HAP-1 (cell line): ENCODE results near the gene PLA2G4A.

Experiments used
- DNase-seq, 2 experiments: peaks; one replicate each; pipeline ENCODE4 v3.0.0-alpha.2; 2016 to 2020; ENCODE audit warnings: low spot score in 2 of 2
- H3K27me3 ChIP-seq: fragments of 250-450 bp; sonication (Bioruptor Pico); 2 replicates; pipeline ENCODE4 v1.5.1; 2020; ENCODE audit warnings: low read depth, mild to moderate bottlenecking, moderate library complexity
- H3K36me3 ChIP-seq: fragments of 250-450 bp; sonication (Bioruptor Pico); replicated peaks from 2 replicates; pipeline ENCODE4 v1.5.1; 2020; ENCODE audit warnings: mild to moderate bottlenecking
- H3K4me1 ChIP-seq: fragments of 250-450 bp; sonication (Bioruptor Pico); 2 replicates; pipeline ENCODE4 v1.5.1; 2020; ENCODE audit warnings: mild to moderate bottlenecking
- H3K4me3 ChIP-seq: fragments of 250-450 bp; sonication (Bioruptor Pico); 2 replicates; pipeline ENCODE4 v1.5.1; 2020; ENCODE audit warnings: mild to moderate bottlenecking, moderate library complexity
- H3K9me3 ChIP-seq: fragments of 250-450 bp; sonication (Bioruptor Pico); 2 replicates; pipeline ENCODE4 v1.5.1; 2020; ENCODE audit warnings: mild to moderate bottlenecking, moderate library complexity
- in situ Hi-C: fragments of 300-500 bp; cut with MboI; formaldehyde crosslinking; loops from 3 replicates; pipeline ENCODE4 v1.14.3; 2020; ENCODE audit warnings: low sequenced_read_pairs, inconsistent platforms, mixed read lengths

PLA2G4A gene

GRCh38 chr1:186967656-186968394 is 139.1 kb downstream of the PLA2G4A start:
- H3K4me1 ChIP-seq, result peaks cover 6% of the 10 kb centered on the region
- peak in 1 of 2 experiments; percentile 42 for DNase-seq
- no peaks in the 10 kb centered on the region for H3K36me3 ChIP-seq
- no peaks in the 10 kb centered on the region for H3K27me3 ChIP-seq
- H3K9me3 ChIP-seq, result no peaks in the 10 kb centered on the region
- in situ Hi-C loops, result no loop called here
- H3K4me3 ChIP-seq, result no peak overlapping the region

GRCh38 chr1:186974774-186975181 is 146.0 kb downstream of the PLA2G4A start:
- no peaks in the 10 kb centered on the region for H3K9me3 ChIP-seq
- H3K4me3 ChIP-seq, result no peak overlapping the region
- peaks cover 31% of the 10 kb centered on the region for H3K4me1 ChIP-seq
- no peaks in the 10 kb centered on the region for H3K27me3 ChIP-seq
- in situ Hi-C loops, result no loop called here
- H3K36me3 ChIP-seq, result no peaks in the 10 kb centered on the region
- peak; percentile 17 to 88 for DNase-seq

- Histone ChIP-seq H3K36me3 (no peaks in the 10 kb centered on the region), H3K27me3 (no peaks in the 10 kb centered on the region), H3K4me3 (no peak overlapping the region), H3K9me3 (no peaks in the 10 kb centered on the region), H3K4me1 (peaks cover 31% of the 10 kb centered on the region)
- in situ Hi-C loops, result no loop called here
- peak in 1 of 2 experiments; percentile 88 for DNase-seq
These were observed 146.5 kb downstream of the PLA2G4A start for GRCh38 chr1:186975220-186975619.

- no peak for DNase-seq
- Histone ChIP-seq H3K9me3 (no peaks in the 10 kb centered on the region), H3K27me3 (no peaks in the 10 kb centered on the region), H3K4me1 (peaks cover 31% of the 10 kb centered on the region), H3K4me3 (no peak overlapping the region), H3K36me3 (no peaks in the 10 kb centered on the region)
- in situ Hi-C loops, result no loop called here
These were observed 148.0 kb downstream of the PLA2G4A start for GRCh38 chr1:186976700-186977099.

GRCh38 chr1:186977266-186977957 is 148.7 kb downstream of the PLA2G4A start:
- Histone ChIP-seq H3K9me3 (no peaks in the 10 kb centered on the region), H3K4me1 (peaks cover 31% of the 10 kb centered on the region), H3K36me3 (no peaks in the 10 kb centered on the region), H3K27me3 (no peaks in the 10 kb centered on the region), H3K4me3 (no peak overlapping the region)
- no peak for DNase-seq
- in situ Hi-C loops, result no loop called here

GRCh38 chr1:186978596-186979556 is 150.1 kb downstream of the PLA2G4A start:
- in situ Hi-C loops, result no loop called here
- H3K27me3 ChIP-seq, result no peaks in the 10 kb centered on the region
- H3K4me3 ChIP-seq, result no peak overlapping the region
- no peaks in the 10 kb centered on the region for H3K9me3 ChIP-seq
- H3K4me1 ChIP-seq, result peaks cover 31% of the 10 kb centered on the region
- DNase-seq, result no peak
- no peaks in the 10 kb centered on the region for H3K36me3 ChIP-seq

- no peak overlapping the region for H3K4me3 ChIP-seq
- no peaks in the 10 kb centered on the region for H3K36me3 ChIP-seq
- in situ Hi-C loops, result loop anchor here (10.0 kb wide), 2 partner anchors 366 to 496 kb away; no protein-coding TSS in a partner anchor
- H3K4me1 ChIP-seq, result peaks cover 26% of the 10 kb centered on the region
- H3K9me3 ChIP-seq, result no peaks in the 10 kb centered on the region
- DNase-seq, result no peak
- no peaks in the 10 kb centered on the region for H3K27me3 ChIP-seq
These were observed 151.7 kb downstream of the PLA2G4A start for GRCh38 chr1:186980400-186980799.

GRCh38 chr1:186982116-186982515 is 153.4 kb downstream of the PLA2G4A start:
- no peak for DNase-seq
- in situ Hi-C loops, result loop anchor here (10.0 kb wide), 2 partner anchors 367 to 497 kb away; no protein-coding TSS in a partner anchor
- no peaks in the 10 kb centered on the region for H3K9me3 ChIP-seq

GRCh38 chr1:186983327-186983726 is 154.6 kb downstream of the PLA2G4A start:
- DNase-seq, result no peak
- Histone ChIP-seq H3K4me3 (no peak overlapping the region), H3K36me3 (no peaks in the 10 kb centered on the region; the same call in 1 of the 2 replicates), H3K9me3 (no peaks in the 10 kb centered on the region), H3K4me1 (peaks cover 7% of the 10 kb centered on the region), H3K27me3 (no peaks in the 10 kb centered on the region)
- in situ Hi-C loops, result loop anchor here (10.0 kb wide), 2 partner anchors 369 to 499 kb away; no protein-coding TSS in a partner anchor

More at GRCh38 chr1:186982116-186982515, 153.4 kb downstream of the PLA2G4A start:
- no peaks in the 10 kb centered on the region for H3K27me3 ChIP-seq
- H3K4me1 ChIP-seq, result peaks cover 13% of the 10 kb centered on the region
- no peaks in the 10 kb centered on the region for H3K36me3 ChIP-seq
- H3K4me3 ChIP-seq, result no peak overlapping the region

- H3K27me3 ChIP-seq, result no peaks in the 10 kb centered on the region
- in situ Hi-C loops, result loop anchor here (10.0 kb wide), 2 partner anchors 370 to 500 kb away; no protein-coding TSS in a partner anchor
- no peaks in the 10 kb centered on the region for H3K9me3 ChIP-seq
- peaks cover 7% of the 10 kb centered on the region for H3K4me1 ChIP-seq
- peak in 1 of 2 experiments; percentile 15 for DNase-seq
- H3K36me3 ChIP-seq, result no peaks in the 10 kb centered on the region; the same call in 1 of the 2 replicates
- no peak overlapping the region for H3K4me3 ChIP-seq
These were observed 156.2 kb downstream of the PLA2G4A start for GRCh38 chr1:186984959-186985358.

GRCh38 chr1:186985889-186986491 is 157.2 kb downstream of the PLA2G4A start:
- Histone ChIP-seq H3K27me3 (no peaks in the 10 kb centered on the region), H3K4me3 (no peak overlapping the region), H3K9me3 (no peaks in the 10 kb centered on the region), H3K4me1 (peaks cover 7% of the 10 kb centered on the region), H3K36me3 (no peaks in the 10 kb centered on the region; the same call in 1 of the 2 replicates)
- DNase-seq, result peak; percentile 20 to 73
- in situ Hi-C loops, result loop anchor here (10.0 kb wide), 2 partner anchors 371 to 501 kb away; no protein-coding TSS in a partner anchor

- Histone ChIP-seq H3K36me3 (no peaks in the 10 kb centered on the region; the same call in 1 of the 2 replicates), H3K4me1 (peaks cover 7% of the 10 kb centered on the region), H3K4me3 (no peak overlapping the region), H3K27me3 (no peaks in the 10 kb centered on the region), H3K9me3 (no peaks in the 10 kb centered on the region)
- in situ Hi-C loops, result loop anchor here (10.0 kb wide), 2 partner anchors 372 to 502 kb away; no protein-coding TSS in a partner anchor
- DNase-seq, result no peak
These were observed 158.3 kb downstream of the PLA2G4A start for GRCh38 chr1:186987065-186987464.
